ENCODE measurements around the gene SSBP3.
"Not testable (repeated sequence)": the region's sequence is repeated elsewhere in the genome, so short reads cannot be mapped to it uniquely, and the experiment has no call there.

Gene SSBP3

DNA sequence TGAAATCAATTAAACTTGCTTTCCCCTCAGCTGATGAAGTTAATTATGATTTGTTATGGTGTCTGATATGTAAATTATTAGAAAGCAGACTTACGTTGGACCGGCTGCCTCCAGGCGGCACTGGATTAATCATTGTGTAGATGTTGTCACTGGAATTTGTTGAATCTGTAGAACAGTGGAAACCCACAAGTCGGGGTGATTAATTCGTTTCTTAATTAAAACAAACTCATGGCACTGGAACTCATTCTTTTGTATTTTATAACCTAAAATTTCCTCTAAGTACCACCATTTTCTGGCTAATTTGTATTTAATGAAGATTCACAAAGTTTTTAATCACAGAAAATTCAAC is 167.2 kb downstream of the SSBP3 start:
- DNase-seq: no peak

DNA sequence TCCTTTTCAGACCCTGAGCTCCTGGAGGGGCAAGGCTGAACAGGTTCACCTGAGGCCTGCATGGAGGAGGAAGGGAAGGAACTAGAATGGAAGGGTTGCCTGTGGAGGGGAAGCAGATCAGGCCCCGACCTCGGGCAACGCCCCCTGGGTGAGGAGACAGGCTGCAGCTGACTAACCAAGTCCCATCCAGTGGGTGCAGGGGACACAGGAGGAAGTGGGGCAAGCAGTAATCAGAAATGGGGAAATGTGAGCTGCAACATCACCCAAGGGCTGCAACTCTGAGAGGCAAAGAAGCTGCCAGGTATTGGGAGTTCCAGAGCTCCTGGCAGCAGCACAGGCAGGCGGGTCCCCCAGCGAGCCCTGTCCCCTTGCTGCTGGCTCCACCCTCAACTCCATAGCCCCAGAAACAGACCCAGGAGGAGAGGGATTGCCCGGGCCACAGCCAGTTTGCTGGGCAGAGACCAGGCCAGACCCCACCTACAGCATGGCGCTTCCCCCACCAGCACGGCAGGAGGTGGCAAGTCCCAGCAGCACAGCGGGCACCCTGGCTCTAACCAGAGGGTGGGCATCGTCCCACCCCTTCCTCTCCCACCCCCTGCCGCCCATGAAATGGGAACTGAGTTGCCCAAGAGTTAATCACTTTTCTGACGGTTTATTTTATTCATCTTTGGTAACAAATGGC is 167.7 kb downstream of the SSBP3 start:
- no peak for DNase-seq

DNA sequence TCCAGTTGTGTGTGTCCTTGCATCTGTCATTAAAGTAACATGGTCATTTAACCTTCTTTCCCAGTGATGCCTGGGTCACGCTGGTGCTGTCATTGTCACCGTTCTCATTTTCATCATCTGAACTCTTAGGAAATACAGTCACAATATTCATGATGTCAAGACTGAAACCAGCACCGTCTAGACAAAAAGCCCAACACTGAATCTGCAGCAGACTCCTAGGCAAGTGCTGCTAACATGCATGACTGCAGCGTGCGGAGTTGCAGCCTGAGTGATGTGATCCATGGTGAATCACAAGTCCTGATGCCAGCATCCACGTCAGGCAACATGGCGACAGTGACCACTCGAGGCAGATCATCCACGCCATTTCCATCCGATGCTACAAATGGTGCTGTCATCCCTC is 168.6 kb downstream of the SSBP3 start:
- no peak for DNase-seq

DNA sequence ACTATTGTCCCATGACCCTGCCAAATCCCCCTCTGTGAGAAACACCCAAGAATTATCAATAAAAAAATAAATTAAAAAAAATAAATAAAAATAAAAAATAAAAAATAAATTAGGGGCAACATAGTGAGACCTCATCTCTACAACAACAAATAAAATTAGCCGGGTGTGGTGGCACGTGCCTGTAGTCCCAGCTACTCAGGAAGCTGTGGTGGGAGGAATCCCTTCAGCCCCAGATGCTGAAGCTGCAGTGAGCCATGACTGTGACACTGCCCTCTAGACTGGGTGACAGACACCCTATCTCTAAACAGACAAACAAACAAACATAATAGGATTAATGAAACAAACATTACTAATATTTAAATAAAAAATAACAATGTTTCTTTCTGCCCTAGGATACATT is 171.9 kb downstream of the SSBP3 start:
- no peak for DNase-seq

DNA sequence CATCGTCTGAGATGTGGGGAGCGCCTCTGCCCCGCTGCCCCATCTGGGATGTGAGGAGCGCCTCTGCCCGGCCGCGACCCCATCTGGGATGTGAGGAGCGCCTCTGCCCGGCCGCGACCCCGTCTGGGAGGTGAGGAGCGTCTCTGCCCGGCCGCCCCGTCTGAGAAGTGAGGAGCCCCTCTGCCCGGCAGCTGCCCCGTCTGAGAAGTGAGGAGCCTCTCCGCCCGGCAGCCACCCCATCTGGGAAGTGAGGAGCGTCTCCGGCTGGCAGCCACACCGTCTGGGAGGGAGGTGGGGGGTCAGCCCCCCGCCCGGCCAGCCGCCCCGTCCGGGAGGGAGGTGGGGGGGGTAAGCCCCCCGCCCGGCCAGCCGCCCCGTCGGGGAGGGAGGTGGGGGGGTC is 173.0 kb downstream of the SSBP3 start:
- not testable (repeated sequence) for DNase-seq

DNA sequence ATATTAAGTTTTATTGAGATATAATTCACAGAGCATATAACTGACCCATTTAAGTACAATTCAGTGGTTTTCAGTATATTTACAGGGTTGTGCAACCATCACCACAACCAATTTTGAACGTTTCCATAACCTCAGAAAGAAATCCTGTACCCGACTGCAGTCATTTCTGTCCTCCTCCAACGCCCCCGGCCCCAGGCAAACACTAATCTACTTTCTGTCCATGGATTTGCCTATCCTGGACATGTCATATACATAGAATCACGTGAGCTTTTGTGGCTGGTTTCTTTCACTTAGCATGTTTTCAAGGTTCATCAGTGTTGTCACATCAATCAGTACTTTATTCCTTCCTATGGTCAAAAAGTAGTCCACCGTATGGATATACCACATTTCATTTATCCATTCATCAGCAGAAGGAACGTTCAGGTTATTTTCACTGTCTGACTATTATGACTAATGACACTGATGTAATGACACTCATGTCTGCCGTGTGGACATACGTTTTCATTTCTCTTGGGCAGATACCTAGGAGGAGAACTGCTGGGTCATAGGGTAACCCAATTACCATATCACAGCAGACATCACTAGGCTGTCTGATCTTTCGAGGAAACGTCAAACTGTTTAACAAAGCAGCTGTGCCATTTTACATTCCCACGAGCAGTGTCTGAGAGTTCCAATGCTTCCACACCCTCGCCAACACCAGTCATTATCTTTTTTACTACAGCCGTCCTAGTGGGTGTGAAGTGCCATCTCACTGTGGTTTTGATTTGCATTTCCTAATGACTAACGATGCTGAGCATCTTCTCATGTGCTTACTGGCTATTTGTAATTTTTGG is 175.5 kb downstream of the SSBP3 start:
- DNase-seq: no peak

DNA sequence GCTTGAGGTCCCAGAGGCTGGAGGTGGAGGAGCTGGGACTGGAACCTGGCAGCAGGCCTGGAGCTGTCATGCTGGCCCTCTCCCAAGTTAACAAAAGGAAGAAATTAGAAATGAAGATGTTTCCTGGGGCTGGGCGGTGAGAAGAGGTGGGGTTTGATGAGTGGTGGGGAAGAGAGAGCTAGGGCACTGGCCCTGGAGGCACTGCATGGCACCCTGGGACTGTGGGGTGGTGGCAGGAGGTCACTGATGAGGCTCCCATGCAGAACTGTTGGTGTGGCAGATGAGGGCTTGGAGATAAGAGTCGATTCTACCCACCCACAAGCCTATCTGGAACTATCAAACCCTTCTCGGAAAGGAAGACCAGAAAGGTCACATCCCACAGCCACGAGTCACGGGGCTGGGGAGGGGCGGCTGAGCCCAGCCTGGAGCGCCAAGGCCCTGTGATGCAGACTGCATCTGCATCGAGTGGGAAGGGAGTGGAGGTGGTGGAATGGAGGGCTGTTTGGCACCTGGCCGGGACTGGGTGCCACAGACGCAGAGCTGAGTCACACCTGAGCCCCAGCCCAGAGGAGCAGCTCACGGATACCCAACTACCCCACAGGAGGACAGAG is 176.8 kb downstream of the SSBP3 start:
- DNase-seq: no peak

DNA sequence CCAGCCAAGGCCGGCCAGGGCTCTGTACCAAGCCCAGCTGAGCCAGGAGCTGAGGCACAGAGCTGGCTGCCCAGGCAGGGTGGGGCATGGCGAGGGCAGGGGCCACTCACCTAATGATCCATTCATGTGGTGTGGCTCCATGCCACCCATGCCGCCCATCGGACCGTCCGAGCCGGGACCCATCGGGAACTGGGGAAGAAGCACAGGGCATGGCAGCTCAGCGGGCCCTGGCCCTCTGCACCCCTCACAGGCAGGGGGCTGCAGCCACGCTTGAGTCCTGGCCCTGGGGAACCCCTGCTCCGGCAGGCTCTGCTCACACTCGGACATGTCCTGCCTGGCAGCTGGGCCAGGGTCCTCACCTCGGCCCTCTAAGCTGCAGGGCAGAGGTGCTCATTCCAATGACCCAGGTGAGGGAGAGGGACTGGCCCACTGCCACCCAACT is 177.5 kb downstream of the SSBP3 start:
- DNase-seq: no peak

DNA sequence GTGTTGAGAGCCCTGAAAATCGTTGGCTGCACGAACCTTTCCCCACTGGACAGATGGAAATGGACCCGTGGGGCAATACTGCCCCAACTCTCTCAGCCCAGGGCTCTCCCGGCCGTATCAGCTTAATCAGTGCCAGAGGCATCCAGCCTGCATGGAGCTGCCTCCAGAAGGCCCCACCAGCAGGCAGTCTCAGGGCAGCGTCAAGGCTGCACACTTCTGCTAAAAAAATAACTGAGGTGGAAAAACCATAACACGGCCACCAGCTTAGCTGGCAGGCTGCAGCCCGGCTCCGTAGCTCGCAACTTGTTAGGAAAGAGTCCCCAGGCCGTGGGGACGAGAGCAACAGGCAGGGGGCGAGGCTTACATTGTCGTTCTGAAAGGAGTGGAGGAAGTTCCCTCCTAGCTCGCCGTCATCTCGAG is 178.3 kb downstream of the SSBP3 start:
- DNase-seq: no peak

DNA sequence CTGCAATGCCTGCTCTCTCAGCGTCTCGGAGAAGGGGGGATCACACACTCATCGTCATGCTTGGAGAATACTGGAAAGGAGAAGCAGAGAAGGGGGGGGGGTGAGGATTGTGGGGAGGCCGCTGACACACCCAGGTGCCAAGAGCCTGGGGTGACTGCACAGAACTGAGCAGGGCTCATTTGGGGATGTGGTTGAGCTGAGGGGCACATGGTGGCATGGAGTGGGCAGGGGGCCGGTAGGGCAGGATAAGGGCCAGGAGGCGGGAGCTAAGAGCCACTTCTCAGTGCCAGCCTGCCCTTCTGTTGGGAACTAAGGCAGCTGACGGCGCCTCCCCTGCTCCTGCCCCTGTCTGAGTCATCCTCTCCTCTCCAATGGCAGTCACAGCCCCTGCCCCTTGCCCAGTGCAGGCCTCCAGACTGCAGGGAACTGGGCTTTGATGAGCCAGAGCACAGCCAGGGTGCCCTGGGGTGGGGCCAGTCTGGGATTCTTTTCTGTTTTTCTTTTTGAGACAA is 179.0 kb downstream of the SSBP3 start:
- DNase-seq: no peak

DNA sequence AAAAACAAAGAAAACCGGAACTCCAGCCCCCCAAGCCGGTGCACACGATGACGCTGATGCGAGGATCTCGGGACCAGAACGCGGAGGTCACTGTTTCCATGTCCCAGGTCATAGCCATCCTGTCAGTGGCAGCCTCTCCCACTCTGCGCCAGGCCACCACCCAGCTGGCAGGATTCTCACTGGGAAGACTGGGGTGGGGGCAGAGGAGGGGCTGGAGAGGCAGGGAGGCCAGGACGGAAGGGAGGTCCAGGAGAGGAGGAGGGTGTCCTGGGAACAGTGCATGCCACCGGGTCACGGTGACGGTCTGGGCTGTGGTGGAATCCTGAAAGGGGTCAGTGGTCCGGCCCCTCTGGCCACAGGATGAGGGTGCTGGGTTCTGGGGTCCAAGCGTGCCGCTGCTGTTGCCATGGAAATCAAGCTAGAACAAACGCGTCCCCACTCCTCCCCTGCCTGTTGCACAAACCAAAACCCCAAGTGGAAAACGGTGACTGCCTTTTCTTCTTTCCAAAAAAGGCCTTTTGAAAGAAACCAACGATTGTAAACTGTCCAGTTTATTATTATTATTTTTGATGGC is 180.1 kb downstream of the SSBP3 start:
- DNase-seq: no peak

DNA sequence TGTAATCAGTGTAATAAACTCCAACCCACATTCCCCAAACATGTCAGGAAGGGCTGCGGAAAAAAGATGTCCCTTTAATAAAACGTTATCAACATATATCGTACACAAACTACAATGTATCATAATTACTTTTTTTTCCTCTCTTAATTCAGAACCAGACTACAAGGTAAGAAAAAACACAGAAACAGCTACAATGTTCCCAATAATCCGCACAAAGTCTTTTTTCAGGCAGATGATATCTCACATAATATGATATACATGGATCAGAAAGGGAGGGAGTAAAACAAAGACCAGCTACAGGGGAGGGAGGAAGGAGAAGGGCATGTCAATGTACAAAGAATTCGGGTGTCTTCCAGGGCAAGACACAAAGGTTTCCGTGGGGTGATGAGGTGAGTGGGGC is 180.8 kb downstream of the SSBP3 start:
- no peak for DNase-seq

DNA sequence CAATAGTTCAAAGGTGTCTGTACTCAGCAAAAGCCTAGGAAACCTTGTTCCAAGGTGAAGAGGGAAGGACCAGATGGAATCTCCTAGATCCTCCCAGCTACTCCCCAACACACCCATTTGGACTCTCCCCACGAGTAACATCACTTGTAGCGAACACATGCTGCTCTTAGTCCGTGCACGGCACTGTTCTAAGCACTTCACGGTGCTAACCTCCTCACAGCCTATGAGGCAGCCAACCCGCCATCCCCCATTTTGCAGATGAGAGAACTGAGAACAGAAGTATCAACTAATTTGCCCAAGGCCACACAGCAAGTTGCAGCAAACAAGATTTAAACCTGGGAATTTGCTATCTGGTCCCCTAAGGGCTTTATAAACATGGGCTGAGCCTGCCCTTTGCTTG is 182.0 kb downstream of the SSBP3 start:
- no peak for DNase-seq

DNA sequence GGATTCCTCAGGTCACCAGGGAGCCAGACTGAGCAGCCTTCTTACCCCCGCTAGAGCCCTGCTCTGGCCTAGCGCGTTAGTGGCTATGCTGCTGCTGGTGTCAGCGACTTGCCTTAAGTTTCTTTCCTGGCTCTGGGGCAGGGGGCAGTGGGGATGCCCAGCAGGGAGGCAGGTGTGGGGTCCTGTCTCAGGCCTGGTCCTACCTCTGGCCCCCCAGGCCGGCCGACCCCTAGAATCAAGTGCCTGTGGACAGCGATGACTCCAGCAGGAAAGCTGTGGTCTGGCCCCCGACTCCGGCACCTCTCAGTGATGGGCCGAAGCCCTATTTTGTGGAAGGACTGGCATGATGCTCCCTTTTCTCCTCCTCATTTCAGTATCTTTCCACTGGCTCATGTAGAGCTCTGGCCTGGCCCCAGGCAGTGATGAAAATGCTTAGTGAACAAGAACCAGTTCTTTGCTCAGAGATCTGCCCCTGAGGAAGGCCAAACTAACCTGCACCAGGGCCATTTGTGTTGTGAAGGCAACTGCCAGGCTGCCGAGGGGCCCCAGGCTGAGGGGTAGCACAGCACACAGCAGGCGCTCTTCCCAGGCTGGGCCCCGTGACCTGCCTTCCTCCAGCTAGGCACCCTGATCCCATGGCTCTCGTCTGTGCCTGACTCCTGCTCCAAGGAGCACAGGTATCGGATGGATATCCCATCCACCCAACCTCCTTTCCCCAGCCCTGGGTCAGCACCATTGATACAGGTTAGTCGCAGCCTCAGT is 182.6 kb downstream of the SSBP3 start:
- DNase-seq: no peak

DNA sequence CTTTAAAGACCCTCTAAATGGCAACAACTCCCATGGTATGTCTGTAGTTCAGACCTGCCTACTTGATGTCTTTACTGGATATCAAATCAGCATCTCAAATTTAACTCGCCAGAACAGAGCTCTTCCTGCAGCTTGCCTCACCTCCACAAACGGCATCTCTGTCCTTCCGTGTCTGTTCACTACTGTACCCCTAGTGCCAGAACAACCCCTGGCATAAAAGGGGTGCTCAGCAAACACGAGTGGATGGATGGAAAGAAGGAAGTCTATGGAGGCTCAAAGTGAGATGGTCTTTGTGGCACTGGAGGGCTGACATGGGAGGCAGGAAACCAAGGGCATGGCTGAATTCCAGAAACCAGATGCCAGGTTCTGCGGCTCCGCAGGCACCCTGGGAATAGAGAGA is 183.5 kb downstream of the SSBP3 start:
- DNase-seq: no peak

DNA sequence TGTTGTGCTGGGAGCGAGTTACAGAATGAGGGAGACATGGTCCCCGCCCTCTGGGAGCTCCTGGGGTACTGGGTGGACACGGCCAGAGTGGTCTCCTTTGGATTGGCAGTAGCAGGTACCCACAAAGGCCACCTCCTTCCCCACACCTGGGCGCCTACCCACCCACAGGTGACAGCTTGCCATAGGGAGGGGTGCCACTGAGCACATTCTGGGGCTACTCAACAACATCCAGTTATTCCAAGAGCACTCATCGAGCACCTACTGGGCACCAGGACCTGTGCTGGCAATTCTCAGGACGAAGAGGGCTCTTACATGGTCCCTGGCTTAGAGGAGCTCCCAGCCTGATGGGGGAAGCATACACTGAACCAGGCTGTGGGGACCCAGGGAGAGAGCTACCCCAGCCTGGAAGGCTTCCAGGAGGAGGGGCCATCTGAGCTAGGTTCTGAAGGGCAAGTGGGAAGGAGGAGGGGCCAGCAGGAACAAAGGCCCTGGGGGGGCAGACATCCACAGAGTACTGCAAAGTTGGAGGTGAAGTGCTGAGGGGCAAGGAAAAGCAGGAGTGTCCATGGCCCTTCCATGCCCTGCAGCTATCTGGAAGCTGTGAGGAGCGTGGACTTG is 184.2 kb downstream of the SSBP3 start:
- DNase-seq: no peak

DNA sequence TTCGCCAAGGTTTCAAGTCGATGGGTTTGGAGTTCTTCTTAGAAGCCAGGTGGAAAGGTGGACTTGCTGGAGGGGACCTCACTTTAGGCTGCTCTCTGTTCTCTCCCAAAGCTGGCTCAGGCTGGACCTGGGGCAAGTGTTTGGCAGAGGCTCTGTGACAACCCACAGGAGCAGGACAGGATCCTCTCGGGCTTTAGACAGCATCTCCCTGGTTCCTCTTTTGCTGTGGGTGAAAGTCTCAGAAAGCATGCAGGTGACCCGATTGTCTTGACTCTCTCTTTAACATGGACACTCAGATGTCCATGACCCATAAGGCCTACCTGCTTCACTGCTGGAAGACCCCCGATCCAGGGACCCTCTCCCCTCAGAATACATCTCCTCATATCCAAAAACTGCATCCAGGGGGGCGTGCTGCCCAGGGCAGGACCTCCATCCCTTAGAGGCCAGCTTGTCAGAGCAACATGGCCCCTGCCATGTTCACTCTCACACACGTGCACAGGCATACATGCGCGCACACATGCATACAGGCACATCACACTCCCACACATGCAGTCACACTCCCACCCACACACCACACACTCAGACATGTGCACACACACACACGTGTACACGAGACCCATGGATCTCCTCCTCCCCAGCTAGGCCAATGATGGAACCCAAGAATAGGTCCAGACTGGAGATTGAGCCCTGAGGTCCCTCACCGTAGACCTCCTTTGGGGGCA is 184.9 kb downstream of the SSBP3 start:
- DNase-seq: no peak

DNA sequence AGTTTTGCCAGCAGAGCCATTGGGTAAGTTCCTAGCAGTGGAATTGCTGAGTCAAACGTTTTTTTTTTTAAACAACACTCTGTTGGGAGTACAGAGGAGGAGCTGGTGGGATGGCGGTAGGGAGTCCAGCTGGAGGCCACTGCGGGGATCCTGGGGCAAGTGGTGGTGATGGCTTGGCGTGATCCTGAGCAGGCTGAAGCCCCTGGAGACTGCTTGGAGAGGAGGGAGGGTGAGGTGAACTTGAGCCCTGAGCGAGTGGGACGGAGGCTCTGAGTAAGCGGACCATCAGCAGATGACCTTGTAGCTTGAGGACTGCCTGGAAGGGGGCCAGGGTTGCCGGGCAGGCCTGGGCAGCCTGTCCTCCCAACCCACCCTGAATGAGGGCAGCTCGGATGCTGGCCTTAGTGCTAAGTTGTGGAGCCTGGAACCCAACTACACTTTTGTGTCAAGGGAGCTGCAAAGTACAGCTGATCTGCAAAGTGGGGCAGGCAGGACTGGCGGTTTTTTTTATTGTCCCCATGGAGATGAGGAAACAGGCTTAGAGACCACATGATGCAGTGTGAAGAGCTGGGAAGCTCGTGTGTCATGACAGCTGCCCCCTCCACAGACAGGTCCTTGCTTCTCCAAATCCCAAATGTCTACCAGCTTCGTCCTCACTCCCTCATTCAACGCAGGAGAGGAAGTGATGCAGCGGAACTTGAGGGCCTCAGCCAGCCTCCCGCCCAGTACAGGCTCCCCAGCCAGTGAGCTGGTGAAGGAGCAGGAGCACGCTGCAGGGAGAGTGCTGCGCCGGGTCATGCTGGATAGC is 186.0 kb downstream of the SSBP3 start:
- DNase-seq: no peak

DNA sequence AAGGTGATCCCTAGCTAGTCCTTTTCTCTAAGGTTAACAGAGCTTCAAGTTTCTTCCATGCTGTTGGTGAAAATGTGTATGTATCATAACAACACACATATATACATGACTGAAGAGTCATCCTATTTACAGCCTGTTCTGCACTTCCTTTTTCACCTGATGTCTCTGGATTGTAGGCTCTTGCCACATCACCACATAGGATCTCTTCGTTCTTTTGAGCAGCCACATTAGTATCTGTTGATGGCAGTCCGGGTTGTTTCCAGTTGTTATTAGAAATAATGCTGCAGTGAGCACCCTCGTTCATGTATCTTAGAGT is 186.5 kb downstream of the SSBP3 start:
- DNase-seq: no peak

DNA sequence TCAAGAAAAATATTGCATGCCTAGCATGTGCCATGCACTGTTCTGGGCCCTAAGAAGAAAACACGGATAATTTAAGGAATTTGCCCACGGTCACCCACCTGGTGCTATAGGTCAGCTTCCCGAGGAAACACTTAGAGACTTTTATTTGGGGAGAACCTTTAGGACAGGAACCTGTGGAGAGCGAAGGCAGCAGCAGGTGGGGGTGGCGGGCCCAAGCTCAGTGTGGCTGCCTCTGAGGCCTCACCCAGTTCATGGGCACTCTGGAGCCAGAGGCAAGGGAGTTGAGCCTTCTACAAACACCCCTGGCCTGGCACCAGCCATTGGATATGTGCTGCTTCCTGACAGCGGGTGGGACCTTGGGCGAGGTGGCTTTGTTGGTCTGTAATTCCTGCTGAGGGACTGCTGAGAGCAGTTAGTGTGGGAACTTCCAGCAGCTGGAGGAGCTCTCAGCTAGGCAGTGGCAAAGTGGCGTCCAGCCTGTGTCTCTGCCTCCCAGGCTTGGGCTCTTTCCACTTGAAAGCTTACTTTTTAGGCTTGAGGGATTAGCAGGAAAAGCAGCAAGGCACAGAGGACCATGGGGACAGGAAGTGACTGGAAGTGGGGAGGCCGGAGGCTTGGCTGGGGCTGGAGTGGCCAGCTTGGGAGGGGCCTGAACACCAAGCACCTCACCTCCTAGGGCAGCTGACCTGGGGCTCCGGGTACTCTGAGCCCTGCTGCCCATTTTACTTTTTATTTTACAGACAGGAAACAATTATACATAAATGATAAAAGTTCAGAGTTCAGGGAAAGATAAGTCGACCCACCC is 187.1 kb downstream of the SSBP3 start:
- no peak for DNase-seq
